HG03432 (cell line): ENCODE measurements around the gene ANTXR1.
A peak's percentile ranks its signal among the peaks of the same experiment; 100 is the strongest.

Experiments
- ATAC-seq: cut with Tn5 transposase; IDR thresholded peaks from one replicate; pipeline ENCODE4 v1.9.1; 2021; ENCODE audit warnings: mild to moderate bottlenecking, moderate library complexity; ENCODE audit not compliant: unreplicated experiment

The ANTXR1 gene

GRCh38 chr2:69032336-69032735 is 19.4 kb downstream of the ANTXR1 start:
- ATAC-seq: no peak

DNA sequence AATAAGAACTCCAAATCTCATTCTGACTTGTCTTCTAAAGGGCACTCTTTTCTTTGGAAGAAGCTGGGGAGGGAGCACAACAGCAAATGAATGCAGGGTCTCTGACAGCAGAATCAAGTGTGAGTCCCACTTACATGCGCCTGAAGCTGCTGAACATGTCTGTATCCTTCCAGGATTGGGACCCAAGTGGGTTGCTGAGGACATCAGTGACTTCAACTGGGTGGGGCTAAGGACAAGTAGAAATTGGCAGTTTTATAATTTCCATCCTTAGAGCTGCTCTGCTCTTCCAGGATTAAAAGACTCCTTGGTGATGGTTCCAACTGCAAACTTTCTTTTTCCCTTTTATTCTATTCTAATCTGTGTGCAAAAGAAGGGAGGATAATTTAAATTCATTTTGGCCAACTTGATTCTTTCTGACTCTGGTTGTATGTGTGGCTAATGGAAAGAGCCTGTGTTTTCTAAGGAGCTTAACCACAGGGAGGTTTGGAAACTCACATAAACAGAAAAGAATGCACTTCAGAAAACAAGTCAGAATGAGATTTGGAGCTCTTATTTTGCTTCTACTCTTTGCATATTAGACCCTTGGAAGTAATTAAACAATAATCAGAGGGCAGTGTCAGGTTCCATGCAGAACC is 20.6 kb downstream of the ANTXR1 start:
- no peak for ATAC-seq

DNA sequence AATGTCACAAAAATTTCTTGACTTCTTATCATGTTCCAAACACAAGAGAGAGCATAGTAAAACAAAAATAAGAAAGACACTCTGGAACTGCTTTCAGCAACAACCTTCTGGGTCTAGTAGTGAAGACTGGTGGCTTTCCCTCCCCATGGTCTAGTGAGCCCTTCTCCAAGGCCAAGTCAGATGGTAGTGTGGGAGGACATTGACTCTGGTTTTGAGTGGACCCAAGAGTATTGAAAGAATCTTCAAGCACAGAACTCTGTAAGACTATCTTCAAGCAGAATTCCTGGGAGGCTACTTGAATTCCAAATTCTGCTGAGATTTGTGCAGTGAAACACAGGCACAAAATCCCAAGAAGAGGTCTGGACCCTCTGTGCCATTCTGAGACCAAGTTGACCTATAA is 21.1 kb downstream of the ANTXR1 start:
- no peak for ATAC-seq

DNA sequence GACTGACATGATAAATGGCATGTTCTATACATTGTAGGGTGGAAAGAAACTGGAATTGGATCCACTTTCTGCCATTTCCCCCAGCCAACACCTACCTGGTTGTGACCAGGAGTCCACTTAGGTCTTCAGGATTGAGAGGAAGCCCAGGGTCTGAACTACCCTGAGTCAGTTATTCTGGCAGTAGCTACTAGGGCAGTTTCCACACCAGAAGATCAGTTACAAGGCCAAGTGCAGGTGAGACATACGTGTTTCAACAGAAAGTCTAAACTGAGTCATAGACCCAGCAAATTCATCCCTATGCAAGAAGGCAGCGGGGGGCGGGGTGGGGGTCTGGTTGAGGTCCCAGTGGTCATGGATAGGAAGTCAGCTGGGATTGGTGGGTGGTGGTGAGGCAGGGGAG is 21.9 kb downstream of the ANTXR1 start:
- no peak for ATAC-seq

GRCh38 chr2:69036926-69037325 is 23.9 kb downstream of the ANTXR1 start:
- no peak for ATAC-seq

GRCh38 chr2:69041214-69041613 is 28.2 kb downstream of the ANTXR1 start:
- no peak for ATAC-seq

- ATAC-seq: no peak
Observed at GRCh38 chr2:69043736-69044400, 30.9 kb downstream of the ANTXR1 start.

DNA sequence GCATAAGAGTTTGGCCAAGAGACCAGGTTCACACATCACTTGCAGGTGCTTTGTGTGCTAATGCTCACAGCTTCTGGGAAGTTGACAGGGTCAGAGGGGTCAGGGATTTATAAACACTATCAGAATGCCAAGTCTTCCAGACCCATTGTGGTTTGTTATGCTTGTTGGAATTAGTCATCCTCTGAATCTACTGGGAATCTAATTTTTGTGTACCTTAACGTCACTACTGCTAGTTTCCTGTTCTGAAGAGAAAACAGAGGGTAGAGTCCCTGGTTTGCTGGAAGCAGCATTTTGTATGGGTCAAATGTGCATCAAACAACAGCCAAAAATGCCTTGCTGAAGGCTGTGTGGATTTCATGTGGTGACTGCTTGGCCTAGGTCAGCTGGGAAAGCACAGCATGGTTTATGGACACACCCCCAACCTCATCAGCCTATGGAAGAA is 33.3 kb downstream of the ANTXR1 start:
- no peak for ATAC-seq

DNA sequence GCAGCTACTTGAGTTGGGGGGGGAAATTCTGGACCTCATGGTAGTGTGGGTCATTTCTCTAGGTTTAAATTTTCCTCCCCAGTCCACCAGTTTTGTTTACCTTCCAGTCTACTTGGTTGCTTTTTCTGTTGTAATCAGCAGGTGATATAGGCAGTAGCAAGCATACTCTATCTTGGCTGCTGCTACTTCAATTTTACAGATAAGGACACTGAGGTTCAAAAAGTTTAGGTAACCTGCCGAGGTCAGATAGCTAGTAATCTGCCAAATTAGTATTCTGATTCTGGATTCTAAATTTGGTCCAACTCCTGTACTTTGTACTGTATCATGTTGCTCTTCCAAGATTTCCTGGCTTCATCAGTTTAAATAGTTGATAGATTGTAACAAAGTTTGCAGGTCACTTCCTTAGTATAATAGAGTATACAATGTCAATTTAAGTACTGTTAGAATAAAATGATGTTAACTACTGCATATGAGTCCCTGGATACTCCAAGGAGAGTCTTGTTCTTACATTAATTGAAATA is 34.7 kb downstream of the ANTXR1 start:
- ATAC-seq: no peak

DNA sequence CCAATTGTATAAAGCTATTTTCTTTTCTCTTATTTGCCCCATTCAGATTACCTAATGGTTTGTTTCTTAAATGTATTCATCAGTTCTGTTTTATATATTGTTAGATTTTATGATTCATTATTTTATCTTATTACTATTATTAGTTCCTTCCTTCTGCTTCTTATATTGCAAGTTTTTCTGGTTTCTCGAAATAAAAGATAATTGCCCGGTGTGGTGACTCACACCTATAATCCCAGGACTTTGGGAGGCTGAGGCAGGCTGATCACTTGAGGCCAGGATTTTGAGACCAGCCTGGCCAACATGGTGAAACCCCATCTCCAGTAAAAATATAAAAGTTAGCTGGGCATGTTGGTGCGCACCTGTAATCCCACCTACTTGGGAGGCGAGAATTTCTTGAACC is 37.8 kb downstream of the ANTXR1 start:
- no peak for ATAC-seq

GRCh38 chr2:69053416-69053965 is 40.5 kb downstream of the ANTXR1 start:
- no peak for ATAC-seq

- peak; percentile 85 for ATAC-seq
Observed at GRCh38 chr2:69054431-69054830, 41.5 kb downstream of the ANTXR1 start.

DNA sequence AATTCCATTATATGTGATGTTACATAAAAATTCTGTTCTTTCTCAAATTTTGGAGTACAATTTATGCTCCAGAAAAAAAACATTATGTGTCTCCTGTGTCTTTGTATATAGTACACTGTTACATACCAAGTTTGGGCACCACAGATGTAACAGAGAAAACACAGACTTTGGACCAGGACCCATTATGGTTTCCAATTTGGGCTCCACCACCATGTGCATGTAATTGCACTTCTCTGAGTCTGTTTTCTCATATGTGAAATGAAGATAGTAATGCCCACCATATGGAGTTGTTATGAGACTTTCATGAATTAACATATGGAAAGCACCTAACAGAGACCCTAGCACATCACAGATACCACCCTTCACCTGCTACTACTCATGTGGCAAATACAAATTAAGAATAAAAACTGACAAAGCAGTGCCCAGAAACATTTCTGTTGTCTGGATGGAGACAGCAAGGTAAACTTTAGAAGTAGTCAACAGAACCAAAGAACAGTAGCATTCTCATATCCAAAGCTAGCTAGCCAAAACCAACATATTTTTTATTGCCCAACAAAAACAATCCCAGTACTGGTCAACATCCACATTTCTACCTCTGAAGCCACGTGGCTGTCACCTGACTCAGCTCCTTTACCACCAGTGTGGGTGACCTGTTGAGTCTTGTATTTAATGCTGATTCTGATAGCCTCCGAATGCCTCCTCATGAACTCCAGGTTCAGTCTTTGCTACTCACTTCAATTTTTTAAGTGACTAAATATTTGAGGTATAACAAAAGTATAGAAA is 42.9 kb downstream of the ANTXR1 start:
- ATAC-seq: no peak

GRCh38 chr2:69057660-69058059 is 44.7 kb downstream of the ANTXR1 start:
- ATAC-seq: no peak

DNA sequence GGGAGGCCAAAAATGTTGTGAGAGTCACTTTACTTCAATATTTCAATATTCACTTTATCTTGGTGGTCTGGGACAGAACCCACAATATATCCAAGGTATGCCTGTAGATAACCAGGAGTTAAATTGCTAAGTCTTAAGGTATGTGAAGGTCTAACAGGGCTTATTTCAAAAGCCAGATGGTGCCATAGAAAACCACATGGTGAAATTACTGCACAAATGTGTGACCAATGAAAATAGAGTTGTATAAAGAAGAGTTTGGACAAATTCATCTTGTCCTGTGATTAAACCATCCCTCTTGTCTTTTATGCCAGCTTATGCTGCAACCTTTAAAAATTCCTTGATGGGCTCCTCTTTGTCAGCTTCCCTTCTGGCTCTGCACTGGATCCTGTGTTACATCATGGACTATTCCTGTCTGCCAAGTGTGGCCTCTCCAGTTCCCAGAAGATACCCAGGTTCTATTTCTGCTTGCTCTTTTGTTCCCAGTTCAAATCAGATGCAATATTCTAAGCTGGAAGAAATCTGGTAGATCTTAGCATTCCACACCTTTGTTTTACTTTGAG is 46.8 kb downstream of the ANTXR1 start:
- ATAC-seq: no peak

- ATAC-seq: no peak
Observed at GRCh38 chr2:69060938-69061501, 48.0 kb downstream of the ANTXR1 start.

DNA sequence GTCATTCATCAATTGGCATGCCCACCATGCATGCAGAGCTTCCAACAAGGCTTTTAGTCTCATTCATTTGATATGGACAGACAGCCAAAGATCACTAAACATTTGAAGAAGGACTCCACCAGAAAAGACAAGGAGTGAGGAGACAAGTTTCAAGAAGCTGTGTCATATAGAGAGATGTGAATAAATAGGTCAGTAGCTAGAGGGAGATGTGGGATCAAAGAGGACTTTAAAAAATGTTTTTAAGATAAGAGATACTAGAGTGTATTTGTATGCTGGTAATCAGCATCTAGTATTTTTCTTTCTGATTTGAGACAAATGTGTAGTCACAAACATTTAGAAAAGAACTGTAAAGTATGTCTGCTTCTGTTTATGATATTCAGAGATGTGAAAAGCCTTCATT is 48.5 kb downstream of the ANTXR1 start:
- no peak for ATAC-seq

DNA sequence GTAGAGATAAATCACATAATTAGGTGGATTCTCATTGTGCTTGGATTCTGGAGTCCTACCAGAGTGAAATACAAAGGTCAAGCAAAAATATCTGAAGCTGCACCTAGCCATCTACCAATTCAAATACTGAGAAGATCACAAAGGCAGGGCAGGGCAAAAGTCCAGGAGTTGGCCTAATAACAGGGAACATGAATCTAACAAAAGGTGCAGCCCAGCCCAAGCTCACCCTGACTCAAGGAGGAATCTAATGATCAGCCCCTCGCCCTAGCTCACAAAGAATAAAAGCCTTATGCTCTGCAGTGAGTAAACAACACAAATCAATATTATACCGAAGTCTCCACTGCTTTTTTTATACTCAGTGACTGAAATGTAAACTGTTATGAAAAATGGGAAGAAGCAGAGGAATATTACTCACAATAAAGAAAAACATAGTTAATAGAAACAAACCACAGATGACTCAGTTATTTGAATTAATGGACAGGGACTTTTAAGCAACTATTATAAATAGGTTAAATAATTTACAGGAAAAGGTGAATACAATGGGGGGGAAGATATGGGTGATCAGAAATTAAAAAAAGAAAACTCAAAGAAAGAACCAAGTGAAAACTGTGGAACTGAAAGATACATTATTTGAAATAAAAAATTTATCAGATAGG is 49.5 kb downstream of the ANTXR1 start:
- ATAC-seq: no peak

DNA sequence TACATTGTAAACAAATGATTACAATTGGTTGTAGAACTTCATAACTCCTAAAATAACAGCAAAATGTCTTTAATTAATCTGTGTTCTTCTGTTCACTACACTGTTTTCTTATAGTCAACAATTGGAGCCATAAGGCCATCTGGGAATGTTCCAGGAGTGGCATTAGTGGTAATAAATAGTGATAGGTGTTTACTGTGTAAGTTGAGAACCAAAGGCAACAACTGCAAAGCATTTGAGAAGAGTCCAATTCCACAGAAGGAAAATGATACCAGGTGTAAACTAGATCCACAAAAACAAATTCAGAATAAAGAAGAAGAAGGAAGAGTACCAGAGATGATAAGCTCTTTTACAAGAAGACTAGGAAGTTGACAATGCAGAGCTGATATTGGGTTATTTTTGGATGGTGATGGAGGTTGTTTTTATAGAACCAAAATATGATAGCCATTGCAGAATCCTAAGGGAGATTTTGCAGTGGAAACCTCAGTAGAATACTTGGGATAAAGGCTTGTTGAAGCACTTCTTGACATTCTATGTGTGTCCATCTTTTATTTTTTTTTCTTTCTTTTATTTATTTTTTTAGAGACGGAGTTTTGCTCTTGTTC is 52.9 kb downstream of the ANTXR1 start:
- no peak for ATAC-seq
